Measurements from ENCODE around the gene MYH11.

GRCh38 chr16:15769239-15769638, 87.6 kb downstream of the MYH11 start:
- TF ChIP-seq CTCF (conservative IDR thresholded peaks at IDR 0.05 in 1 of 2, IDR thresholded peaks at IDR 0.05 in 1 of 2; ENCODE audit: extremely low read depth in 1 of 2, insufficient read depth in 1 of 2, low read depth in 1 of 2, low read length in 2 of 2) (no peak), EZH2 (IDR thresholded peaks at IDR 0.05; ENCODE audit: borderline replicate concordance, low read length) (no peak)

Data from mammary epithelial cell (primary cell).